BE2C (cell line): ENCODE data around the gene SFI1.
"Not testable (repeated sequence)": the region's sequence is repeated elsewhere in the genome, so short reads cannot be mapped to it uniquely, and the experiment has no call there.

Experiments
- DNase-seq: peaks from one replicate; pipeline ENCODE4 v3.0.0-alpha.2; 2020
- H3K27me3 ChIP-seq: fragments of 250-450 bp; sonication (Bioruptor Pico); 2 replicates; pipeline ENCODE4 v1.5.1; 2020; ENCODE audit warnings: mild to moderate bottlenecking
- H3K36me3 ChIP-seq: fragments of 250-450 bp; sonication (Bioruptor Pico); 2 replicates; pipeline ENCODE4 v1.5.1; 2020; ENCODE audit warnings: mild to moderate bottlenecking
- H3K4me1 ChIP-seq: fragments of 250-450 bp; sonication (Bioruptor Pico); 2 replicates; pipeline ENCODE4 v1.5.1; 2020
- H3K4me3 ChIP-seq: 2 replicates; pipeline ENCODE4 v1.5.1; 2011; ENCODE audit warnings: low read depth, low read length
- H3K9me3 ChIP-seq: fragments of 250-450 bp; sonication (Bioruptor Pico); 2 replicates; pipeline ENCODE4 v1.5.1; 2020
- TF ChIP-seq, protein P1 (sequence below): IDR thresholded peaks from 2 replicates; pipeline ENCODE4 v1.5.1; 2012; ENCODE audit warnings: mild to moderate bottlenecking, low read depth, low read length

SFI1 gene

DNA sequence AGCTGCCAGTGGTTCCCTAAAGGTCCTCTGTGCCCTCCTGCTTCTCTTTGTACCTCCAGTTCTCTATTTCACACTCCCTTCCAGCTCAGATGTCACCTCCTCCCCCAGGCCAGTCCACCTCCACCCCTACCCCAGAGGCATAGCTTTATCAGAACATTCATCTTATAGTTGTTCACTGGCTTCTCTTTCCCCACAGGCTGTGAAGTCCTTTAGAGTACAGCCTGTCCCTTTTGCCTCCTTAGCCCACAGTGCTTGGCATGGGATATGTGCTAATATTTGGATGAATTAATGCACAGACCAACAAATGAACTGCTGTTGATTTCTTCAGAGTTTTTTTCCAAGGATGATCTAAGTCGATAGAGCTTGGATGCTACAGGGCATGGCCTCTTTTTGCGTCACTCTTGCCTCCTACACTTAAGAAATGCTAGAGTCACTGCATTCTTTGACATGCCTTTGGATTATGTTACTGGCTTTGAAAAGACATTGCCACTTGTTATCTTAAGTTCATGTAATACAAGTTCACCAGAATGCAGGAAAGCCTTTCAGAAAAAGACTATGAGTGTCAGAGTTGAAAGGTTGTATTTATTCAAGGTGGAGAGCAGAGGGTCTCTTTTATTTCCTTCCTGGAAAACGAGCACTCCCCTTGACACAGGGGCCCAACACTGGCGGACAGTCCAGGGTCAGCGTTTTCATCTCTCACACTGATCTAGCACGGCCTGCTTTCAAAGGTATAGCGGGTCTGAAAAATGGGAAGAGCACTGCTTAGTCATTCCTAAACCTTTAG lies 90.0 kb downstream of the SFI1 start:
- no peaks in the 10 kb centered on the region for H3K9me3 ChIP-seq
- no peak for DNase-seq
- H3K36me3 ChIP-seq, result peaks cover 24% of the 10 kb centered on the region
- peaks cover 7% of the 10 kb centered on the region for H3K4me1 ChIP-seq
- TF ChIP-seq, protein P1, sequence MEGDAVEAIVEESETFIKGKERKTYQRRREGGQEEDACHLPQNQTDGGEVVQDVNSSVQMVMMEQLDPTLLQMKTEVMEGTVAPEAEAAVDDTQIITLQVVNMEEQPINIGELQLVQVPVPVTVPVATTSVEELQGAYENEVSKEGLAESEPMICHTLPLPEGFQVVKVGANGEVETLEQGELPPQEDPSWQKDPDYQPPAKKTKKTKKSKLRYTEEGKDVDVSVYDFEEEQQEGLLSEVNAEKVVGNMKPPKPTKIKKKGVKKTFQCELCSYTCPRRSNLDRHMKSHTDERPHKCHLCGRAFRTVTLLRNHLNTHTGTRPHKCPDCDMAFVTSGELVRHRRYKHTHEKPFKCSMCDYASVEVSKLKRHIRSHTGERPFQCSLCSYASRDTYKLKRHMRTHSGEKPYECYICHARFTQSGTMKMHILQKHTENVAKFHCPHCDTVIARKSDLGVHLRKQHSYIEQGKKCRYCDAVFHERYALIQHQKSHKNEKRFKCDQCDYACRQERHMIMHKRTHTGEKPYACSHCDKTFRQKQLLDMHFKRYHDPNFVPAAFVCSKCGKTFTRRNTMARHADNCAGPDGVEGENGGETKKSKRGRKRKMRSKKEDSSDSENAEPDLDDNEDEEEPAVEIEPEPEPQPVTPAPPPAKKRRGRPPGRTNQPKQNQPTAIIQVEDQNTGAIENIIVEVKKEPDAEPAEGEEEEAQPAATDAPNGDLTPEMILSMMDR, result no peak
- H3K4me3 ChIP-seq, result no peak overlapping the region
- no peaks in the 10 kb centered on the region for H3K27me3 ChIP-seq

DNA sequence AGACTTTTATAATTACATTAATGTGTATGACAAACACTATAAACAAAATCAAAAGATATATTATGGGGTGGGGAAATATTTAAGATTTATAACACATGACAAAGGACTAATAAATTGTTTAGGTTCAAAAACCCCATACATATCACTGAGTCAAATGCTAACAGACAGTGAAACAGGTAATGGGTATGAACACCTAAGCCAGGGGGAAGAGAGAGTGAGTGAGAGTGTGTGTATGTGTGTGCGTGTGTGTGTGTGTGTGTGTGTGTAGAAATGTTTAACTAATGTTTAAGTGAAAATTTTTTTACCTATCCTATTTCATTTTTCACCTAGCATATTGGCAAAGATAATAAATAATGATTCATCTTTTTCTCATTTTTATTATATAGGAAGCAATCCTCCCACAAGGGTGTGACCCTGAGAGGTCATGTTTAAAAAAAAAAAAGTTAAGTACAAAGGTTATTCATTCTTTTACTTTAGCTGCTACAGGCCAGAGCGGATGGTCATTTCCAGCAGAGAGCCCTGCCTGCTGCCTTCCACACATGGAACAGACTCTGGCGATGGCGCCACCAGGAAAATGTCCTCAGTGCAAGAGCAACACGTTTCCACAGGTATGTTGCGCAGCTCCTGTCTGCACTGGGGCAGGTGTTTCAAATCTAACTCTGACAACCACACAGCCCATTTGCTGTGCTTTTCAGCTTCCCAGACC lies 92.8 kb downstream of the SFI1 start:
- H3K9me3 ChIP-seq, result no peaks in the 10 kb centered on the region
- peaks cover 7% of the 10 kb centered on the region for H3K4me1 ChIP-seq
- no peak overlapping the region for H3K4me3 ChIP-seq
- peaks cover 24% of the 10 kb centered on the region for H3K36me3 ChIP-seq
- TF ChIP-seq, protein P1, result no peak
- no peaks in the 10 kb centered on the region for H3K27me3 ChIP-seq
- DNase-seq, result no peak

DNA sequence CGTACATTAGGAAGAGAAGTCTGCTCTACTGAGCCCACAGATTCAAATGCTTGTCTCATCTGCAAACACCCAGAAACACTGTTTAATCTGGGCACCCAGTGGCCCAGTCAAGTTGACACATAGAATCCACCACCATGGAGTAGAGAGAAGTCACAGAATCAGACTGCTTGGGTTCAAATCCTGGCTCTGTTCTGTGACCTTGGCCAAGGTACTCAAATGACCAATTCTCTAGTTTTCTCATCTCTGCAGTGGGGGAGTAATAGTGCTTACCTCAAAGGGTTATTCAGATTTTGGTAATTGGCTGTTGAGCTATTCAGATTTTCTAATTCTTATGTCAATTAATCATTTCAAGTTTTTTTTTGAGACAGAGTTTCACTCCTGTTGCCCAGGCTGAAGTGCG lies 93.8 kb downstream of the SFI1 start:
- not testable (repeated sequence) for H3K4me1 ChIP-seq, DNase-seq, H3K4me3 ChIP-seq, H3K27me3 ChIP-seq, H3K9me3 ChIP-seq
- H3K36me3 ChIP-seq, result peaks cover 21% of the 10 kb centered on the region

DNA sequence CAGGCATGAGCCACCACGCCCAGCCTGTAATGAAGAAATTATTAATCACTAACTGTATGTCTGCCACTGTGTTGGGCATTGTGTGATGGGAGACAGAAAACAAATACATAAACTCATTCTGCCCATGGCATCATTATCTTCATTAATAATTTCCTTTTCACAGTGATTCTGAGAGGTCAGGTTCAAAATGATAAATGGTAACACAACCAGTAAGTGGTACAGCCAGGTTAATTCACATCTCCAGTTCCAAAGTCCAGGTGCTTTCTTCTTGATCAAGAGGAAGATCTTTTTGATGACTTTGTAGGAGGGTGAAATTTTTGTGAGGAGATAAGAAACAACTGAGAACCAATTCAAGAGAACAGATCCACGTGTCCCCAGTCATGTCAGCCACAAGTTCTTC lies 98.9 kb downstream of the SFI1 start:
- Histone ChIP-seq H3K27me3 (no peaks in the 10 kb centered on the region), H3K36me3 (no peaks in the 10 kb centered on the region), H3K4me1 (no peaks in the 10 kb centered on the region; the same call in 1 of the 2 replicates), H3K9me3 (no peaks in the 10 kb centered on the region), H3K4me3 (no peak overlapping the region)
- TF ChIP-seq, protein P1, result no peak
- DNase-seq, result no peak

DNA sequence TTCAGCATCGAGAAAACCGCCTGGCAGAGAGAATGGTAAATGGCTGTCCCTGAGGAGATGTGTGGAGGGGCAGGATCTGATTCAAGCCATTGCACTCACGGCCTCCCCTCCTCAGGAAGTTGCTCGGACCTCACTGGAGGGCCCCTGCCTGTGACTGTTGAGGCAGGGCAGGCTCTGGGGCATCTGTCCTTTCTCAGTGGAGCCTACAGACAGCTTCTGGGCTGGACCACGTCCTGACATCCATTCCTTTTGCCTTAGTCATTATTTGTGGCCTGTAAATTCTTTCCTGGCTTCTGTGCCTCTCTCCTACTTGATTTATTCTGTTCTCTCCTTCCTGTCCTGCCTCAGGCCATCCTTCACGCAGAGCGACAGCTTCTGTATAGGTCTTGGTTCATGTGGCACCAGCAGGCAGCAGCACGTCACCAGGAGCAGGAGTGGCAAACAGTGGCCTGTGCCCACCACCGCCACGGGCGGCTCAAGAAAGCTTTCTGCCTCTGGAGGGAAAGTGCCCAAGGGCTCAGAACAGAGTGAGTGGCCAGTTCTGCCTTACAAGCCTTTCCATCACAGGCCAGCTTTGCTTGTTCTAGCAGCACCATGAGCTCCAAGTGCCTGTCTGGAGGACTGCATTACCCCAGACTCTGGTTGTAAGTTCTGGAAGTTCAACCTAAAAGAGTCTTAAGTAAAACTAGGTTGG lies 106.1 kb downstream of the SFI1 start:
- TF ChIP-seq, protein P1, result no peak
- Histone ChIP-seq H3K4me3 (no peak overlapping the region), H3K36me3 (peaks cover 21% of the 10 kb centered on the region), H3K9me3 (no peaks in the 10 kb centered on the region), H3K27me3 (no peaks in the 10 kb centered on the region), H3K4me1 (no peaks in the 10 kb centered on the region; the same call in 1 of the 2 replicates)
- DNase-seq, result no peak

DNA sequence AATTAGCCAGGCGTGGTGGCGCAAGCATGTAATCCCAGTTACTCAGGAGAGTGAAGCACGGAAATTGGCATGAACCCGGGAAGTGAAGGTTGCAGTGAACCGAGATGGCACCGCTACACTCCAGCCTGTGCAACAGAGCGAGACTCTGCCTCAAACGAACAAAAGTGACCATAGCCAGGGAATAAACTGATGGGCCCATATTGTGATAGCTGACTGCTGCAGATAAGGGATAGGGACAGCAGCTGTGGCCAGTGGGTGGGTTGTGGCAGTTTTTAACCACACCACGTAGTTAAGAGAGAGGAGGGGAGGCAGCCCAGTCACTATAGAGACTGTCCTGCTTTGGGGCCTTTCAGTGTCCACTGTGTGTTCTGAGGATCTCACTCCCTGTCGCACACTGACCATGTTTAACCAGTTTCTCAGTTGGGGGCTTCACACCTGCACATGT lies 106.8 kb downstream of the SFI1 start:
- TF ChIP-seq, protein P1, result no peak
- peaks cover 21% of the 10 kb centered on the region for H3K36me3 ChIP-seq
- no peaks in the 10 kb centered on the region for H3K27me3 ChIP-seq
- no peaks in the 10 kb centered on the region; the same call in 1 of the 2 replicates for H3K4me1 ChIP-seq
- no peak overlapping the region for H3K4me3 ChIP-seq
- no peak for DNase-seq
- H3K9me3 ChIP-seq, result no peaks in the 10 kb centered on the region
